Measurements from ENCODE around the gene THAP7. TPM values are rescaled to one million over a fixed set of nuclear protein-coding genes. Genes with fewer than 3 reads are reported as not detected.

Gene THAP7
- total and polyA plus RNA-seq, 11 donors: 15.3 to 39.0 (median 20.3) TPM

DNA sequence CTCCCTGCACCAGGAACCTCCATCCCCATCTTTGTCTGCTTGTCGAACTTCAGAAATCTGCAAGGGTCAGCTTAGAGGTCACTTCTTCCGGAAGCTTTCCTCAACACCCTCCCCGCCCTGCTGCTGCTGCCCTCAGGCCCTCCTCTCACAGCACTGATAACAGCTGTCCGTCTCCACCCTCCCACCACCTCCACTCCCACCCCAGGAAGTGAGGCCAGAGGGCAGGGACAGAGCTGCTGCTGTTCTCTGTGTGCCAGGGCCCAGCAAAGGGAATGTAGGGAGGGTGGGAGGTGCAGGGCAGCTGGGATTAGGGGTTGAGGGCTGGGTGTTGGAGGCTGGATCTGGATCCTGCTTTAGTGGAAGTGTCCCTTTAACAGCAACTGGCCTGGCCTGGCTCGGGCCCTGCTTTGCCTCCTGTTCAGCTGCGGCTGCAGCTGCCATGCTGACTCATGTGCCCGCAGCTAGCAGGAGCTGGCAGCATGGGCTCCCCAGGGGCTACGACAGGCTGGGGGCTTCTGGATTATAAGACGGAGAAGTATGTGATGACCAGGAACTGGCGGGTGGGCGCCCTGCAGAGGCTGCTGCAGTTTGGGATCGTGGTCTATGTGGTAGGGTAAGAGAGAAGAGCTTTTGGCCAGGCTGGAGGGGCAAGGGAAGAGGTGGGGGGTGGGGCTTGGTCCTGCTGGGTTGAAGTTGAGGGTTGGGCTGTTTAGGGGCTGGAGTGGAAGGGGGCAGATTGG lies 13.0 kb upstream of the THAP7 start, which contains the start of gene P2RX6:
Gene P2RX6, plus strand, starts transcription at position 440 of the 740 bp plus-strand sequence. Its CDS starts 10 bp downstream, at position 450.
- peak within 1 kb of the TSS in 10 of 12 donors; percentile 39 to 84 (median 68) for H3K27ac ChIP-seq
- intact Hi-C loops (cut with DNase I): loop anchor here in 1 of 10 donors (5.0 to 10.0 kb wide), 3 partner anchors 32 to 130 kb away; partner anchors contain the start of genes AIFM3 and LRRC74B

DNA sequence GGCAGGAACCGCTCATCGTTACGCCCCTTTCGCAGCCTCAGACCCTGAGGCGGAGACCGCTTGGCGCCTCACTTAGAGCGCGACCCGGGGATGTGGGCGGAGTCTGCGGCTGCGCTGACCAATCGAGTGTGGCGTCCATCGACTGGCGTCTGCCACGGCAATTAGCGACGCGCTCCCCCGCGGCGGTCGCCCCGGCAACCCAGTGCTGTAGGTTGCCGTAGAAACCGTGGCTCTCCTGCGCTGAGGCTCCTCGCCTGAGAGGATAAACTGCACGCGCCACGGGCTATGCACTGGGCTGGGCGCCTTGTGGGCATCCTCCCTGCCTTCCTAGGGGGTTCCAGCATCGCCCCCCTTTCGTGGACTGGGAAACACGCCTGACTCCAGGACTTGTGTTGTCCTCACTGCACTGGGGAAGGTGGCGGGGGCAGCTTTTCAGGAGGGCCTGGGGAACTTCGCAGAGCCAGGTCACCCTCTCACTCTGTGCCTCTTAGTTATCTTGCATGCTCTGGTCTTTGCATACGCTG lies 12.3 kb upstream of the THAP7 start:
- Histone ChIP-seq H3K4me3 (peak overlapping the region in 11 of 12 donors; percentile 18 to 64 (median 55)), H3K9me3 (no peaks in the 10 kb centered on the region), H3K27ac (peak overlapping the region in 10 of 12 donors; percentile 39 to 84 (median 68)), H3K36me3 (no peaks in the 10 kb centered on the region), H3K4me1 (peaks cover 3 to 27% (median 20%) of the 10 kb centered on the region in 12 donors), H3K27me3 (no peaks in the 10 kb centered on the region)
- WGBS, 4 donors: 0 to 1% (median 1%) methylated on average over 3 to 40 of the region's 40 CpGs
- DNase-seq (peak; percentile 92 to 94 (median 92)), ATAC-seq (peak; percentile 83 to 94 (median 90))
- intact Hi-C loops (cut with DNase I): loop anchor here in 1 of 10 donors (5.0 to 10.0 kb wide), 3 partner anchors 33 to 129 kb away; partner anchors contain the start of genes AIFM3 and LRRC74B
- peak in 1 of 2 donors; percentile 29 for TF ChIP-seq POLR2A (IDR thresholded peaks at IDR 0.05)
- TF ChIP-seq, protein P1, sequence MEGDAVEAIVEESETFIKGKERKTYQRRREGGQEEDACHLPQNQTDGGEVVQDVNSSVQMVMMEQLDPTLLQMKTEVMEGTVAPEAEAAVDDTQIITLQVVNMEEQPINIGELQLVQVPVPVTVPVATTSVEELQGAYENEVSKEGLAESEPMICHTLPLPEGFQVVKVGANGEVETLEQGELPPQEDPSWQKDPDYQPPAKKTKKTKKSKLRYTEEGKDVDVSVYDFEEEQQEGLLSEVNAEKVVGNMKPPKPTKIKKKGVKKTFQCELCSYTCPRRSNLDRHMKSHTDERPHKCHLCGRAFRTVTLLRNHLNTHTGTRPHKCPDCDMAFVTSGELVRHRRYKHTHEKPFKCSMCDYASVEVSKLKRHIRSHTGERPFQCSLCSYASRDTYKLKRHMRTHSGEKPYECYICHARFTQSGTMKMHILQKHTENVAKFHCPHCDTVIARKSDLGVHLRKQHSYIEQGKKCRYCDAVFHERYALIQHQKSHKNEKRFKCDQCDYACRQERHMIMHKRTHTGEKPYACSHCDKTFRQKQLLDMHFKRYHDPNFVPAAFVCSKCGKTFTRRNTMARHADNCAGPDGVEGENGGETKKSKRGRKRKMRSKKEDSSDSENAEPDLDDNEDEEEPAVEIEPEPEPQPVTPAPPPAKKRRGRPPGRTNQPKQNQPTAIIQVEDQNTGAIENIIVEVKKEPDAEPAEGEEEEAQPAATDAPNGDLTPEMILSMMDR (IDR thresholded peaks at IDR 0.05): no peak

More for the DNA sequence above, 13.0 kb upstream of the THAP7 start, which contains the start of gene P2RX6:
- H3K27me3 ChIP-seq: no peaks in the 10 kb centered on the region
- TF ChIP-seq, protein P1 (IDR thresholded peaks at IDR 0.05): no peak
- TF ChIP-seq POLR2A (IDR thresholded peaks at IDR 0.05): no peak
- H3K36me3 ChIP-seq: no peaks in the 10 kb centered on the region
- no peaks in the 10 kb centered on the region for H3K9me3 ChIP-seq
- H3K4me3 ChIP-seq: peak within 1 kb of the TSS in 11 of 12 donors; percentile 18 to 64 (median 55)
- H3K4me1 ChIP-seq: peaks cover 3 to 27% (median 20%) of the 10 kb centered on the region in 12 donors
- peak in 4 of 5 donors; percentile 46 to 76 (median 56) for DNase-seq
- 27 to 34% (median 29%) methylated on average over 12 of the region's 12 CpGs for WGBS, 4 donors
- ATAC-seq: peak; percentile 56 to 81 (median 67)

DNA sequence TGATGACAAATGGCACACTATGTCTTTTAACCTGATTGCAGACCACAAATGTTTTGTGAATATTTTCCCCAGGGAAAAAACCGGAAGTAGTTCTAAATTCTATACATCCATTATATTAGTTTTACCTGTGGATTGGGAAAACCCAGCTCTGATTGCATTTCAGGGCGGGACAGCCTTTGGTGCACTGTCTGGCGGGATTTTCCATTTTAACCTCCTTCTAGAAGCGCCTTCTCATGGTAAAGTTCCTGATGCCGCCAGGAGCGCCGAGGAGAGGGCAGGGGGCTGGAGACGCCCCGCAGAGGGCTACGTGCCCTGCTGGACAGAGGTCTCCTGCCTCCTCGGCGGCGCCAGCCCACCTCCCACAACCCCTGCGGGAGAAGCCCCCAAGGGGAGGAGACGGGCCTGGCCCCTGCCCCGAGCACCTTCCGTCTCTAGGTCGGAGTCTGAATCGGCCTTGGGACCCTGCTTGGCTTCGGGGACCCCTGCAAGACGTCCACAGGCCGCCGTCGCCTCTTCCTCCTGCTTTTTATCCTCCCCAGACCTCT lies 11.8 kb upstream of the THAP7 start:
- WGBS, 4 donors: 9 to 16% (median 13%) methylated on average over 15 to 24 of the region's 24 CpGs
- Histone ChIP-seq H3K27me3 (no peaks in the 10 kb centered on the region), H3K36me3 (no peaks in the 10 kb centered on the region), H3K27ac (peak overlapping the region in 10 of 12 donors; percentile 39 to 84 (median 67)), H3K4me1 (peaks cover 3 to 27% (median 20%) of the 10 kb centered on the region in 12 donors), H3K4me3 (peak overlapping the region in 11 of 12 donors; percentile 18 to 64 (median 55)), H3K9me3 (no peaks in the 10 kb centered on the region)
- intact Hi-C loops (cut with DNase I): loop anchor here in 1 of 10 donors (5.0 to 10.0 kb wide), 3 partner anchors 34 to 129 kb away; partner anchors contain the start of genes AIFM3 and LRRC74B
- no peak for DNase-seq
- no peak for TF ChIP-seq POLR2A (IDR thresholded peaks at IDR 0.05)
- TF ChIP-seq, protein P1 (IDR thresholded peaks at IDR 0.05): no peak
- no peak for ATAC-seq
